Activated gamma-delta T cell treated with Interleukin-2 at 50 U/mL for 16 hours (primary cell): ENCODE data around the gene PDE6G.

Experiments
- DNase-seq: peaks from one replicate; pipeline ENCODE4 v3.0.0-alpha.2; 2020

The PDE6G gene

GRCh38 chr17:81656118-81656743 is at the start of gene PDE6G:
TSS of gene PDE6G (minus strand) at chr17:81656542. CDS start at chr17:81653305, 3,237 bp downstream.
- DNase-seq = no peak

GRCh38 chr17:81705518-81706231 is 49.3 kb upstream of the PDE6G start:
- DNase-seq = no peak

- DNase-seq = no peak
Observed at GRCh38 chr17:81703747-81704654, 47.7 kb upstream of the PDE6G start.

- peak; percentile 87 for DNase-seq
Observed at GRCh38 chr17:81702934-81703746, 46.8 kb upstream of the PDE6G start, which contains the start of gene MRPL12. TSS of gene MRPL12 (plus strand) at chr17:81703367. CDS start at chr17:81703502, 135 bp downstream.

- DNase-seq = no peak
Observed at GRCh38 chr17:81701288-81702071, 45.1 kb upstream of the PDE6G start.

GRCh38 chr17:81700353-81701287 is 44.3 kb upstream of the PDE6G start:
- DNase-seq = no peak

GRCh38 chr17:81697261-81698044 is 41.1 kb upstream of the PDE6G start:
- no peak for DNase-seq

GRCh38 chr17:81696218-81696941 is 40.0 kb upstream of the PDE6G start:
- no peak for DNase-seq

GRCh38 chr17:81695801-81696200 is 39.5 kb upstream of the PDE6G start:
- DNase-seq = no peak

- DNase-seq = no peak
Observed at GRCh38 chr17:81695211-81695610, 38.9 kb upstream of the PDE6G start.

GRCh38 chr17:81694810-81695209 is 38.5 kb upstream of the PDE6G start:
- no peak for DNase-seq

GRCh38 chr17:81693509-81694210 is 37.3 kb upstream of the PDE6G start:
- no peak for DNase-seq

GRCh38 chr17:81691608-81692007 is 35.3 kb upstream of the PDE6G start:
- no peak for DNase-seq

- DNase-seq = no peak
Observed at GRCh38 chr17:81691196-81691595, 34.9 kb upstream of the PDE6G start.

GRCh38 chr17:81690549-81690948 is 34.2 kb upstream of the PDE6G start:
- DNase-seq = no peak

- no peak for DNase-seq
Observed at GRCh38 chr17:81690066-81690465, 33.7 kb upstream of the PDE6G start.

- no peak for DNase-seq
Observed at GRCh38 chr17:81688616-81689015, 32.3 kb upstream of the PDE6G start.
